GM12878 (cell line): ENCODE results near the gene MRPL18. TPM values are rescaled to one million over a fixed set of nuclear protein-coding genes. Genes with fewer than 3 reads are reported as not detected.

Experiments used
- ATAC-seq: fragments of 200-7000 bp; cut with Tn5 transposase; 3 replicates; pipeline ENCODE4 v1.9.1; 2020; ENCODE audit warnings: mild to moderate bottlenecking, moderate library complexity
- BruUV-seq: library from RNA; stranded (reverse); fragments of 400-500 nt; replicated peaks from 2 replicates; lab custom pipeline; 2021; lab: Mats Ljungman, UMichigan
- CTCF ChIA-PET: fragments of 300-600 bp; sonication (Branson Sonifier 250); formaldehyde crosslinking; extraction: SDS; loops from one replicate; lab custom pipeline; 2021; ENCODE audit warnings: inconsistent platforms; lab: Yijun Ruan, JAX
- POLR2A ChIA-PET: fragments of 350-600 bp; formaldehyde crosslinking; extraction: SDS; loops from one replicate; lab custom pipeline; 2021; ENCODE audit warnings: inconsistent platforms; lab: Charles Lee
- RAD21 ChIA-PET: fragments of 300-600 bp; sonication (Branson Sonifier 250); formaldehyde crosslinking; loops from one replicate; lab custom pipeline; 2023; ENCODE audit warnings: antibody characterized with exemption; ENCODE audit not compliant: unreplicated experiment; lab: Charles Lee
- SMC1A ChIA-PET: fragments of 300-600 bp; sonication (Branson Sonifier 250); formaldehyde crosslinking; loops from one replicate; lab custom pipeline; 2023; ENCODE audit not compliant: unreplicated experiment, uncharacterized antibody; lab: Charles Lee
- DNase-seq: peaks from one replicate; pipeline ENCODE4 v3.0.0-alpha.2; 2011; ENCODE audit warnings: low read depth, low spot score
- FAIRE-seq: peaks from 3 replicates; lab custom pipeline; 2011; peaks lifted over from hg19 to GRCh38; lab: Jason Lieb, UNC
- H2AFZ ChIP-seq: 2 replicates; pipeline ENCODE4 v1.6.0; 2011; ENCODE audit warnings: low read depth, low read length, control low read depth; ENCODE audit not compliant: control insufficient read depth
- H3K27ac ChIP-seq: 2 replicates; pipeline ENCODE4 v1.5.1; 2011; ENCODE audit warnings: control low read depth; ENCODE audit not compliant: control insufficient read depth, insufficient read depth
- H3K27me3 ChIP-seq, 2 experiments: replicated peaks in 1 of 2; 2 replicates each; pipeline versions ENCODE4 v1.6.0 to v1.6.1; 2011; ENCODE audit warnings: low read length in 1 of 2; ENCODE audit not compliant: control insufficient read depth in 2 of 2, insufficient read depth in 2 of 2
- H3K36me3 ChIP-seq, 2 experiments: 2 replicates each; pipeline ENCODE4 v1.5.1; 2011; ENCODE audit warnings: low read length in 1 of 2; ENCODE audit not compliant: control insufficient read depth in 2 of 2, insufficient read depth in 2 of 2
- H3K4me1 ChIP-seq: 2 replicates; pipeline ENCODE4 v1.6.1; 2011; ENCODE audit warnings: mild to moderate bottlenecking, low read length, moderate library complexity, mixed read lengths; ENCODE audit not compliant: control insufficient read depth, insufficient read depth
- H3K4me2 ChIP-seq: 2 replicates; pipeline ENCODE4 v1.6.0; 2011; ENCODE audit warnings: control low read depth; ENCODE audit not compliant: control insufficient read depth, insufficient read depth
- H3K4me3 ChIP-seq: fragments of 200-600 bp; sonication (generic); 2 replicates; pipeline ENCODE4 v1.5.1; 2016
- H3K79me2 ChIP-seq: 2 replicates; pipeline ENCODE4 v1.6.0; 2011; ENCODE audit warnings: low read length; ENCODE audit not compliant: control insufficient read depth, insufficient read depth
- H3K9ac ChIP-seq: 2 replicates; pipeline ENCODE4 v1.8.0; 2011; ENCODE audit warnings: low read length, control low read depth, mixed read lengths; ENCODE audit not compliant: control insufficient read depth, insufficient read depth
- H3K9me3 ChIP-seq: replicated peaks from 3 replicates; pipeline ENCODE4 v1.5.1; 2011; ENCODE audit warnings: mild to moderate bottlenecking, low read length; ENCODE audit not compliant: control insufficient read depth, insufficient read depth
- H4K20me1 ChIP-seq: 2 replicates; pipeline ENCODE4 v1.6.0; 2011; ENCODE audit not compliant: control insufficient read depth, insufficient read depth
- BHLHE40 ChIP-seq, 2 experiments: fragments of 450-650 bp in 1 of 2; IDR thresholded peaks; 2 replicates each; pipeline ENCODE4 v1.6.1; 2011 to 2017; ENCODE audit warnings: low read depth in 2 of 2, borderline replicate concordance in 1 of 2, improper control_type of control experiment in 1 of 2, low read length in 1 of 2, mild to moderate bottlenecking in 1 of 2
- CBX5 ChIP-seq: sonication (generic); IDR thresholded peaks from 2 replicates; pipeline ENCODE4 v1.6.1; 2016; ENCODE audit warnings: low read depth, moderate library complexity, mild to moderate bottlenecking, inconsistent platforms
- CHD2 ChIP-seq: IDR thresholded peaks from 2 replicates; pipeline ENCODE4 v1.6.1; 2011; ENCODE audit warnings: low read depth, low read length, improper control_type of control experiment, borderline replicate concordance
- ESRRA ChIP-seq: IDR thresholded peaks from 2 replicates; pipeline ENCODE4 v1.6.1; 2012; ENCODE audit warnings: mild to moderate bottlenecking, low read length, improper control_type of control experiment
- EZH2 ChIP-seq: IDR thresholded peaks from 2 replicates; pipeline ENCODE4 v1.6.1; 2012; ENCODE audit warnings: low read depth, mild to moderate bottlenecking, control low read depth, inconsistent platforms, low read length, borderline replicate concordance; ENCODE audit not compliant: control insufficient read depth
- IKZF1 ChIP-seq: fragments of 450-650 bp; conservative IDR thresholded peaks from 2 replicates; pipeline ENCODE4 v1.6.1; 2017; ENCODE audit warnings: antibody characterized with exemption, mild to moderate bottlenecking
- NFYB ChIP-seq: IDR thresholded peaks from 2 replicates; pipeline ENCODE4 v1.6.1; 2011; ENCODE audit warnings: low read depth, mild to moderate bottlenecking, low read length, improper control_type of control experiment, moderate library complexity; ENCODE audit not compliant: insufficient read depth
- PAX5 ChIP-seq: IDR thresholded peaks from 2 replicates; pipeline ENCODE4 v1.6.1; 2011; ENCODE audit warnings: low read depth, low read length, borderline replicate concordance
- PAX8 ChIP-seq: fragments of 450-650 bp; IDR thresholded peaks from 2 replicates; pipeline ENCODE4 v1.6.1; 2017; ENCODE audit warnings: mild to moderate bottlenecking, moderate library complexity
- RB1 ChIP-seq: fragments of 450-650 bp; formaldehyde crosslinking; IDR thresholded peaks from 2 replicates; pipeline ENCODE4 v1.6.1; 2017; ENCODE audit warnings: mild to moderate bottlenecking, borderline replicate concordance
- SREBF1 ChIP-seq: IDR thresholded peaks from 2 replicates; pipeline ENCODE4 v1.6.1; 2012; ENCODE audit warnings: mild to moderate bottlenecking, low read length
- TCF12 ChIP-seq: IDR thresholded peaks from 2 replicates; pipeline ENCODE4 v1.6.1; 2011; ENCODE audit warnings: low read depth, mild to moderate bottlenecking, low read length
- ZNF24 ChIP-seq: fragments of 450-650 bp; IDR thresholded peaks from 2 replicates; pipeline ENCODE4 v1.6.1; 2017; ENCODE audit warnings: antibody characterized with exemption, mild to moderate bottlenecking
- WGBS: methylation state at CpG from one replicate; pipeline ENCODE4 v1.1.6; 2016; ENCODE audit warnings: low lambda C conversion rate; ENCODE audit not compliant: insufficient replicate concordance, insufficient coverage; ENCODE audit errors: missing lambda C conversion rate; 5-methylcytosine and 5-hydroxymethylcytosine counted together
- in situ Hi-C: fragments of 300-500 bp; cut with MboI; formaldehyde crosslinking; loops from 9 replicates; pipeline ENCODE4 v1.14.3; 2018; ENCODE audit warnings: mixed read lengths
- intact Hi-C: fragments of 100-400 bp; cut with micrococcal nuclease; formaldehyde crosslinking; loops from one replicate; pipeline ENCODE4 v1.14.2; 2022; ENCODE audit not compliant: unreplicated experiment
- polyA plus RNA-seq, 11 experiments: library from polyadenylated mRNA; depleted of rRNA in 4 of 11; unstranded in 6 of 11; stranded (reverse) in 5 of 11; fragments of >200 nt; fragmentation: Nextera tagmentation in 4 of 11; fragmentation: Illumina TruSeq in 1 of 11; extraction: Ambion mirVana in 4 of 11; extraction: Trizol in 1 of 11; gene quantifications; 1 replicate in 1 of 11; 2 replicates in 10 of 11; pipeline versions ENCODE4 v1.2.1 to v1.2.3, GENCODE V29; 2011 to 2016; ENCODE audit warnings: inconsistent platforms in 2 of 11, missing spikeins in 2 of 11, low read depth in 1 of 11
- total RNA-seq, 4 experiments: library from RNA; depleted of rRNA in 3 of 4; stranded (reverse); fragments of >200 nt in 3 of 4; fragmentation: Illumina TruSeq in 1 of 4; extraction: Trizol in 1 of 4; gene quantifications; 2 replicates each; pipeline versions ENCODE4 v1.2.1 to v1.2.3, GENCODE V29; 2013 to 2021
- TF ChIP-seq, protein P1 (sequence below): fragments of 450-650 bp; IDR thresholded peaks from 2 replicates; pipeline ENCODE4 v1.6.1; 2017; ENCODE audit warnings: mild to moderate bottlenecking
- TF ChIP-seq, protein P2 (sequence below): IDR thresholded peaks from 2 replicates; pipeline ENCODE4 v1.6.1; 2011; ENCODE audit warnings: mild to moderate bottlenecking, low read depth, low read length, moderate library complexity; ENCODE audit not compliant: insufficient replicate concordance

The MRPL18 gene
- total and polyA plus RNA-seq, 10 of the 15 experiments (the other 5 are each of a cell fraction or from before 2014, with no cell fraction given) = 68.5 to 203 (median 116) TPM

DNA sequence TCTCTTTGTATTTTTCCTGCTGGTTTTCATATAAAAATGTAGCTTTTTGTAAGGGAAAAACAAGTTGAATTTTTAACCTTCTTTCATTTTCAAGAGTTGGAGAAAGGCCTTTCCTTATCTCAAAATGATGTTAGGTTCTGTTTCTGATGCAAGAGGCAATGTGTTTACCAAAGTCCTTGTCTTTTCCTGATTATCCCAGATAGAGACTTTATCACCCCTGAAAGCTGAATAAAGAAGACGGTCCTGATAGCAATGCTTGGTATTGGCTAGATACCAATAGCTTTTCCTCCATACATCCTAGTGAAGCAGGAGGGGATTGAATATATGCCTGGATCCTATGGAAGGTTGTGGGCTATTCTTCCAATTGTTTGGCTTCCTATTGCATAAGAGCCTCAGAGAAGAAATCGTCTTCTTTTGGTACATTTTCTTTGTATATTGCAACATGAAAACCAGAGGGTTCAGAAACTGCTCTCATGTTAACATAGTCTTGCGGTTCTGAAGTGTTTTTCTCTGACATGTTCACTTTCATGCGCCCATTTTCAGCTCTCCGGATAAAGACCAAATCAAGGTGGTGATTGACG, 15.3 kb downstream of the MRPL18 start:
- in situ Hi-C loops (no loop called here), intact Hi-C loops (no loop called here)
- no peak for TF ChIP-seq SREBF1
- Histone ChIP-seq H3K36me3 (no peaks in the 10 kb centered on the region), H3K4me1 (no peaks in the 10 kb centered on the region), H3K9me3 (no peaks in the 10 kb centered on the region), H3K27me3 (no peaks in the 10 kb centered on the region), H3K9ac (no peak overlapping the region), H3K4me3 (no peak overlapping the region), H2AFZ (no peak overlapping the region), H4K20me1 (no peaks in the 10 kb centered on the region), H3K79me2 (no peaks in the 10 kb centered on the region), H3K4me2 (no peak overlapping the region), H3K27ac (no peak overlapping the region)
- ChIA-PET RAD21 (no interaction called here), POLR2A (no interaction called here), SMC1A (interaction anchor here (0.7 to 1.6 kb wide), 2 partner anchors 14 to 24 kb away, joined by 3 to 6 read pairs; no protein-coding TSS in a partner anchor), CTCF (interaction anchor here (1.0 to 1.6 kb wide), 2 partner anchors 9 to 16 kb away, joined by 5 read pairs; partner anchors contain the start of genes MRPL18 and TCP1)
- ATAC-seq (no peak), DNase-seq (no peak), FAIRE-seq (no peak)
- no TSS peak for BruUV-seq
- 92% methylated on average over 6 of the region's 6 CpGs for WGBS

DNA sequence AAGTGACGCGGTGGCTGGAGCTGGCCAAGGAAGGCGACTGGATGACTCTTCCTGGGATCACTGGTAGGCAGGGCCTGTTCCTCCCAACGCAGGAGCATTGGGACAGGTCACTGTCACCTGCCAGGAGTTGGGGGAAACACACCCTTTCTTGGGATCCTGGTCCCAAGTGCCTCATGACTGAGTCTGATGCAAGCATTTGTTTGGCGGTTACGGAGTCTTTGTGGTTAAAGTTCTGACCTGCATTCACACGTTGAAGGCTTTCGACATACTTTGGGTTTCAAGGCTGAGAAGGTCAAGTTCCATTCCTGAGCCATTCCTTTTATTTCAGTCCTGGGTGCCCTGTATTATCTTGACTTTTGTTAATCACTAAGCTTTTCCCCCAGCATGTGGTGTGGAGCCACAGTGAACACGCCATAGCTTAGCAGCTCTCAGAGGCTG, 15.8 kb downstream of the MRPL18 start:
- no TSS peak for BruUV-seq
- Histone ChIP-seq H3K79me2 (no peaks in the 10 kb centered on the region), H3K9me3 (no peaks in the 10 kb centered on the region), H3K4me2 (no peak overlapping the region), H3K36me3 (no peaks in the 10 kb centered on the region), H4K20me1 (no peaks in the 10 kb centered on the region), H3K27ac (no peak overlapping the region), H3K4me1 (no peaks in the 10 kb centered on the region), H3K9ac (no peak overlapping the region), H3K27me3 (no peaks in the 10 kb centered on the region), H3K4me3 (no peak overlapping the region), H2AFZ (no peak overlapping the region)
- intact Hi-C loops = no loop called here
- SMC1A ChIA-PET = interaction anchor here (1.6 to 2.7 kb wide), 2 partner anchors 15 kb away, joined by 6 to 11 read pairs; partner anchors contain the start of gene MRPL18
- RAD21 ChIA-PET = no interaction called here
- 87% methylated on average over 9 of the region's 9 CpGs for WGBS
- CTCF ChIA-PET = interaction anchor here (1.0 to 1.6 kb wide), 2 partner anchors 10 to 16 kb away, joined by 5 read pairs; partner anchors contain the start of genes MRPL18 and TCP1
- ATAC-seq (no peak), DNase-seq (no peak), FAIRE-seq (no peak)
- POLR2A ChIA-PET = no interaction called here
- in situ Hi-C loops = no loop called here
- TF ChIP-seq TCF12 (no peak), NFYB (no peak), CHD2 (no peak), EZH2 (no peak), PAX5 (no peak), BHLHE40 (IDR thresholded peaks at IDR 0.05; ENCODE audit: borderline replicate concordance in 1 of 2, low read depth in 2 of 2, low read length in 1 of 2) (no peak), IKZF1 (no peak), PAX8 (no peak), RB1 (no peak), ZNF24 (no peak), CBX5 (no peak), ESRRA (no peak)
- TF ChIP-seq, protein P1, sequence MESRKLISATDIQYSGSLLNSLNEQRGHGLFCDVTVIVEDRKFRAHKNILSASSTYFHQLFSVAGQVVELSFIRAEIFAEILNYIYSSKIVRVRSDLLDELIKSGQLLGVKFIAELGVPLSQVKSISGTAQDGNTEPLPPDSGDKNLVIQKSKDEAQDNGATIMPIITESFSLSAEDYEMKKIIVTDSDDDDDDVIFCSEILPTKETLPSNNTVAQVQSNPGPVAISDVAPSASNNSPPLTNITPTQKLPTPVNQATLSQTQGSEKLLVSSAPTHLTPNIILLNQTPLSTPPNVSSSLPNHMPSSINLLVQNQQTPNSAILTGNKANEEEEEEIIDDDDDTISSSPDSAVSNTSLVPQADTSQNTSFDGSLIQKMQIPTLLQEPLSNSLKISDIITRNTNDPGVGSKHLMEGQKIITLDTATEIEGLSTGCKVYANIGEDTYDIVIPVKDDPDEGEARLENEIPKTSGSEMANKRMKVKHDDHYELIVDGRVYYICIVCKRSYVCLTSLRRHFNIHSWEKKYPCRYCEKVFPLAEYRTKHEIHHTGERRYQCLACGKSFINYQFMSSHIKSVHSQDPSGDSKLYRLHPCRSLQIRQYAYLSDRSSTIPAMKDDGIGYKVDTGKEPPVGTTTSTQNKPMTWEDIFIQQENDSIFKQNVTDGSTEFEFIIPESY = no peak
- TF ChIP-seq, protein P2, sequence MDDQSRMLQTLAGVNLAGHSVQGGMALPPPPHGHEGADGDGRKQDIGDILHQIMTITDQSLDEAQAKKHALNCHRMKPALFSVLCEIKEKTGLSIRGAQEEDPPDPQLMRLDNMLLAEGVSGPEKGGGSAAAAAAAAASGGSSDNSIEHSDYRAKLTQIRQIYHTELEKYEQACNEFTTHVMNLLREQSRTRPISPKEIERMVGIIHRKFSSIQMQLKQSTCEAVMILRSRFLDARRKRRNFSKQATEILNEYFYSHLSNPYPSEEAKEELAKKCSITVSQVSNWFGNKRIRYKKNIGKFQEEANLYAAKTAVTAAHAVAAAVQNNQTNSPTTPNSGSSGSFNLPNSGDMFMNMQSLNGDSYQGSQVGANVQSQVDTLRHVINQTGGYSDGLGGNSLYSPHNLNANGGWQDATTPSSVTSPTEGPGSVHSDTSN = no peak
